H1 (cell line): Measurements from ENCODE around the gene GAMT. TPM values are rescaled to one million over a fixed set of nuclear protein-coding genes. Genes with fewer than 3 reads are reported as not detected.

ENCODE experiments used
- CTCF ChIA-PET: fragments of 300-600 bp; sonication (Branson Sonifier 250); formaldehyde crosslinking; loops from one replicate; lab custom pipeline; 2021; ENCODE audit not compliant: partially characterized antibody; lab: Charles Lee
- POLR2A ChIA-PET: fragments of 300-600 bp; sonication (Branson Sonifier 250); formaldehyde crosslinking; loops from one replicate; lab custom pipeline; 2021; ENCODE audit warnings: inconsistent platforms; ENCODE audit not compliant: partially characterized antibody; lab: Charles Lee
- DNase-seq, 2 experiments: peaks; one replicate each; pipeline versions ENCODE4 v3.0.0 to v3.0.0-alpha.2; 2010 to 2022; ENCODE audit warnings: low spot score in 2 of 2, low read depth in 1 of 2, mixed read lengths in 1 of 2
- FAIRE-seq: peaks from 2 replicates; lab custom pipeline; 2011; peaks lifted over from hg19 to GRCh38; lab: Jason Lieb, UNC
- H2AFZ ChIP-seq: 2 replicates; pipeline ENCODE4 v1.8.1; 2012; ENCODE audit warnings: low read length, inconsistent platforms
- H2AK5ac ChIP-seq: 2 replicates; pipeline ENCODE4 v1.6.1; 2013; ENCODE audit warnings: low read depth, low read length
- H2BK120ac ChIP-seq: replicated peaks from 2 replicates; pipeline ENCODE3; 2013; ENCODE audit warnings: low read depth, low read length, inconsistent platforms
- H2BK12ac ChIP-seq: 2 replicates; pipeline ENCODE4 v1.6.1; 2013; ENCODE audit warnings: low read depth, low read length
- H2BK15ac ChIP-seq: 2 replicates; pipeline ENCODE4 v1.6.1; 2013; ENCODE audit warnings: low read length
- H2BK20ac ChIP-seq: 2 replicates; pipeline ENCODE4 v1.6.1; 2013; ENCODE audit warnings: low read length
- H2BK5ac ChIP-seq: 2 replicates; pipeline ENCODE4 v1.6.1; 2013; ENCODE audit warnings: low read depth, low read length
- H3K14ac ChIP-seq: 2 replicates; pipeline ENCODE4 v1.6.1; 2013; ENCODE audit warnings: inconsistent platforms; ENCODE audit not compliant: insufficient read length
- H3K18ac ChIP-seq: 2 replicates; pipeline ENCODE4 v1.6.1; 2013; ENCODE audit warnings: low read length; ENCODE audit errors: extremely low read depth
- H3K23ac ChIP-seq: 2 replicates; pipeline ENCODE4 v1.6.1; 2013; ENCODE audit warnings: inconsistent platforms; ENCODE audit not compliant: insufficient read length
- H3K23me2 ChIP-seq: 2 replicates; pipeline ENCODE4 v1.6.1; 2013; ENCODE audit warnings: low read depth, low read length
- H3K27ac ChIP-seq: 2 replicates; pipeline ENCODE4 v1.6.1; 2011; ENCODE audit warnings: low read depth, low read length, inconsistent platforms
- H3K27me3 ChIP-seq, 4 experiments: replicated peaks in 1 of 4; 1 replicate in 1 of 4; 2 replicates in 3 of 4; pipeline versions ENCODE4 v1.6.1 to v1.8.1; 2011 to 2013; ENCODE audit warnings: low read length in 3 of 4, mild to moderate bottlenecking in 3 of 4, inconsistent platforms in 2 of 4, mixed read lengths in 2 of 4, moderate library complexity in 1 of 4; ENCODE audit not compliant: control insufficient read depth in 3 of 4, insufficient read depth in 3 of 4; ENCODE audit errors: extremely low read depth in 1 of 4
- H3K36me3 ChIP-seq, 4 experiments: 2 replicates each; pipeline versions ENCODE4 v1.6.1 to v1.8.1; 2011 to 2013; ENCODE audit warnings: mild to moderate bottlenecking in 4 of 4, low read length in 3 of 4, moderate library complexity in 2 of 4, control low read depth in 1 of 4, inconsistent platforms in 1 of 4; ENCODE audit not compliant: insufficient read depth in 4 of 4, control insufficient read depth in 2 of 4
- H3K4ac ChIP-seq: replicated peaks from 2 replicates; pipeline ENCODE3; 2013; ENCODE audit warnings: low read length, low read depth, mixed read lengths, inconsistent platforms; ENCODE audit not compliant: insufficient read length
- H3K4me1 ChIP-seq, 4 experiments: replicated peaks in 1 of 4; 1 replicate in 1 of 4; 2 replicates in 3 of 4; pipeline versions ENCODE4 v1.6.1 to v1.8.1; 2011 to 2013; ENCODE audit warnings: low read length in 3 of 4, inconsistent platforms in 2 of 4, mixed read lengths in 1 of 4; ENCODE audit not compliant: insufficient read depth in 4 of 4, control insufficient read depth in 3 of 4
- H3K4me2 ChIP-seq, 2 experiments: 2 replicates each; pipeline versions ENCODE4 v1.6.1 to v1.8.1; 2011 to 2013; ENCODE audit warnings: low read depth in 2 of 2, low read length in 2 of 2, control low read depth in 1 of 2, inconsistent platforms in 1 of 2, mild to moderate bottlenecking in 1 of 2; ENCODE audit not compliant: insufficient read depth in 1 of 2
- H3K4me3 ChIP-seq, 4 experiments: fragments of 200-600, 300-600 bp in 1 of 4; sonication (generic), shearing (Covaris generic), sonication (Bioruptor Twin) in 1 of 4; 2 replicates each; pipeline versions ENCODE4 v1.5.1 to v1.8.1; 2011 to 2016; ENCODE audit warnings: low read length in 4 of 4, low read depth in 3 of 4, control low read depth in 2 of 4, inconsistent platforms in 2 of 4, mild to moderate bottlenecking in 2 of 4, mixed read lengths in 1 of 4, moderate library complexity in 1 of 4; ENCODE audit not compliant: insufficient read depth in 2 of 4; ENCODE audit errors: extremely low read depth in 1 of 4
- H3K56ac ChIP-seq: replicated peaks from 2 replicates; pipeline ENCODE3; 2013; ENCODE audit warnings: low read depth, mild to moderate bottlenecking, mixed read lengths, low read length, inconsistent platforms; ENCODE audit not compliant: insufficient read length
- H3K79me1 ChIP-seq: 2 replicates; pipeline ENCODE4 v1.6.1; 2013; ENCODE audit warnings: low read depth, low read length, control low read depth
- H3K79me2 ChIP-seq, 2 experiments: 2 replicates each; pipeline versions ENCODE4 v1.6.1 to v1.8.1; 2012 to 2013; ENCODE audit warnings: low read length in 2 of 2, mild to moderate bottlenecking in 2 of 2, inconsistent platforms in 1 of 2; ENCODE audit not compliant: insufficient read depth in 2 of 2, control insufficient read depth in 1 of 2
- H3K9ac ChIP-seq, 4 experiments: replicated peaks in 1 of 4; 1 replicate in 1 of 4; 2 replicates in 3 of 4; pipeline versions ENCODE4 v1.6.1 to v1.8.1; 2011 to 2013; ENCODE audit warnings: low read depth in 3 of 4, low read length in 3 of 4, control low read depth in 2 of 4, mild to moderate bottlenecking in 2 of 4, moderate library complexity in 2 of 4, inconsistent platforms in 1 of 4; ENCODE audit errors: extremely low read depth in 1 of 4
- H3K9me3 ChIP-seq, 2 experiments: 2 replicates each; pipeline versions ENCODE4 v1.6.1 to v1.8.1; 2012 to 2013; ENCODE audit warnings: mild to moderate bottlenecking in 2 of 2, moderate library complexity in 2 of 2, control low read depth in 1 of 2, inconsistent platforms in 1 of 2, low read depth in 1 of 2, low read length in 1 of 2, mixed read lengths in 1 of 2; ENCODE audit not compliant: insufficient read depth in 2 of 2
- H4K20me1 ChIP-seq, 2 experiments: replicated peaks in 1 of 2; 2 replicates each; pipeline versions ENCODE3 to v1.8.1; 2011 to 2013; ENCODE audit warnings: inconsistent platforms in 2 of 2, low read length in 2 of 2, mild to moderate bottlenecking in 1 of 2; ENCODE audit not compliant: insufficient read depth in 2 of 2, control insufficient read depth in 1 of 2
- H4K5ac ChIP-seq: 2 replicates; pipeline ENCODE4 v1.6.1; 2013; ENCODE audit warnings: low read length, low read depth, mixed read lengths, inconsistent platforms; ENCODE audit not compliant: insufficient read length
- H4K8ac ChIP-seq: 2 replicates; pipeline ENCODE4 v1.8.0; 2013; ENCODE audit warnings: mild to moderate bottlenecking, moderate library complexity, low read length, inconsistent platforms; ENCODE audit not compliant: insufficient read depth; ENCODE audit errors: extremely low read depth
- H4K91ac ChIP-seq: replicated peaks from 2 replicates; pipeline ENCODE3; 2013; ENCODE audit warnings: low read length, mixed read lengths, inconsistent platforms; ENCODE audit not compliant: insufficient read length
- ASH2L ChIP-seq: fragments of 200-600, 300-600 bp; sonication (generic); IDR thresholded peaks from one replicate; pipeline ENCODE4 v1.7.1; 2017; ENCODE audit warnings: low read length
- CHD2 ChIP-seq: IDR thresholded peaks from 2 replicates; pipeline ENCODE4 v1.6.1; 2012; ENCODE audit warnings: low read length, improper control_type of control experiment
- HDAC2 ChIP-seq, 2 experiments: fragments of 300-600 bp in 1 of 2; sonication (generic) in 1 of 2; IDR thresholded peaks; 2 replicates each; pipeline ENCODE4 v1.6.1; 2011 to 2012; ENCODE audit warnings: low read depth in 2 of 2, low read length in 2 of 2, mild to moderate bottlenecking in 2 of 2, moderate library complexity in 2 of 2, borderline replicate concordance in 1 of 2, inconsistent platforms in 1 of 2
- KDM4A ChIP-seq: IDR thresholded peaks from one replicate; pipeline ENCODE4 v1.7.1; 2012; ENCODE audit warnings: low read depth, mild to moderate bottlenecking, moderate library complexity, low read length, inconsistent platforms; ENCODE audit not compliant: severe bottlenecking
- NRF1 ChIP-seq: IDR thresholded peaks from 2 replicates; pipeline ENCODE4 v1.6.1; 2011; ENCODE audit warnings: mild to moderate bottlenecking, low read depth, low read length, improper control_type of control experiment
- RAD21 ChIP-seq, 2 experiments: IDR thresholded peaks in 1 of 2; conservative IDR thresholded peaks in 1 of 2; 2 replicates each; pipeline ENCODE4 v1.6.1; 2011; ENCODE audit warnings: low read depth in 2 of 2, low read length in 2 of 2, improper control_type of control experiment in 1 of 2, inconsistent platforms in 1 of 2, mild to moderate bottlenecking in 1 of 2, moderate library complexity in 1 of 2
- RXRA ChIP-seq: IDR thresholded peaks from 2 replicates; pipeline ENCODE4 v1.6.1; 2011; ENCODE audit warnings: low read depth, mild to moderate bottlenecking, low read length, moderate library complexity; ENCODE audit not compliant: insufficient read depth
- SIN3A ChIP-seq, 2 experiments: IDR thresholded peaks in 1 of 2; conservative IDR thresholded peaks in 1 of 2; 2 replicates each; pipeline ENCODE4 v1.6.1; 2011 to 2012; ENCODE audit warnings: low read length in 2 of 2, improper control_type of control experiment in 1 of 2, low read depth in 1 of 2, mild to moderate bottlenecking in 1 of 2
- USF2 ChIP-seq: IDR thresholded peaks from 2 replicates; pipeline ENCODE4 v1.6.1; 2011; ENCODE audit warnings: low read length, improper control_type of control experiment
- WGBS, 2 experiments: shearing (Covaris generic) in 1 of 2; methylation state at CpG; one replicate each; pipeline versions ENCODE4 v1.1.6 to v1.1.7; 2013 to 2015; ENCODE audit warnings: low lambda C conversion rate in 2 of 2, mixed read lengths in 2 of 2, inconsistent platforms in 1 of 2, low coverage in 1 of 2, missing lambda C conversion rate in 1 of 2; ENCODE audit not compliant: insufficient replicate concordance in 2 of 2, insufficient coverage in 1 of 2, insufficient read length in 1 of 2; ENCODE audit errors: extremely low coverage in 1 of 2, missing lambda C conversion rate in 1 of 2; 5-methylcytosine and 5-hydroxymethylcytosine counted together
- polyA plus RNA-seq, 7 experiments: library from polyadenylated mRNA; depleted of rRNA in 3 of 7; stranded (reverse) in 5 of 7; unstranded in 2 of 7; fragments of >200 nt in 5 of 7; fragments of 200-250 nt in 2 of 7; gene quantifications; 1 replicate in 5 of 7; 2 replicates in 1 of 7; 4 replicates in 1 of 7; pipeline versions ENCODE4 v1.2.1 to v1.2.3, GENCODE V29; 2011 to 2013; ENCODE audit warnings: missing spikeins in 2 of 7, mixed read lengths in 2 of 7
- total RNA-seq: library from RNA; stranded (reverse); fragmentation: NEBNext Ultra II Directional; extraction: Animal tissue kit (Norgen Biotek cat#: 25700); gene quantifications from 2 replicates; pipeline ENCODE4 v1.2.1, GENCODE V29; 2021

Gene GAMT
- total and polyA plus RNA-seq, 2 of the 8 experiments (the other 6 are each of a cell fraction or from before 2014, with no cell fraction given): 17.2 to 35.6 TPM

DNA sequence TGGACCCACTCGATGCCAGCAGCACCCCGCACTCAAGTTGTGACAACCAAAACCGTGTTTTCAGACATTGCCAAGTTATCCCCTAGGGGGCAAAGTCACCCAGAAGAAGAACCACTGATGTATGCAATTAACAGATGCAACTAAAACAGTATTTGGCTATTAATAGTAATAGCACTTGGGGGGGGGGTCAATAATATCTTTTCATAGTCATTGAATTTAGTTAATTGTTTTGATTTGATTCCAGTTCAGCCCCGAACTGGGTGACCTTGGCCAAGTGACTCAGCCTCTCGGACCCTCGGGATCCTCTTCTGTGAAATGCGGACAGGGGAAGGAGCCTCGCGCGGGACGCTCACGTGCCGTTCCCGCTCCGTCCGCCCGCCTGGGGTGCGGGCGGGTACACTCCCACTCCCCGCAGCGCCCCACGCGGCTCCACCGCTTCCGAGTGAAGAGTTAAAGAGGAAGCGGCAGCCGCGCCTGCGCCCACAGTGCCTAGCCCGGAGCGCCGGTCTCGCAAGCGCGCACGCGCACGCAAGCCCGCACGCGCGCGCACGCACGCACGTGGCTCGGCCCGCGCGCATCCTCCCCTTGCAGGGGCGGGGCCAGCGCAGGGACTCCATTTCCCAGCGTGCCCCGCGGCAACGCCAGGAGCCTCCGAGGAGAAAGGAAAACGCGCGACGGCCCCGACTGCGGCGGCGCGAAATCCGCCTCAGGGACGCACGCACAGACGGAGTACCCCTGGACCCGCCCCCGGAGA is 5.6 kb upstream of the GAMT start:
- no peak for FAIRE-seq
- peak overlapping the region in 3 of 4 experiments; percentile 6 to 42 (median 39); a peak in 2 of 7 replicates for H3K9ac ChIP-seq
- TF ChIP-seq USF2 (peak; percentile 15; the same call in 1 of the 2 replicates), ASH2L (peak; percentile 73), NRF1 (peak; percentile 46), HDAC2 (IDR thresholded peaks at IDR 0.05; ENCODE audit: borderline replicate concordance in 1 of 2, low read depth in 2 of 2, low read length in 2 of 2) (peak; percentile 56 to 86; a peak in 3 of 4 replicates), KDM4A (peak; percentile 53), CHD2 (no peak), RXRA (no peak), SIN3A (conservative IDR thresholded peaks at IDR 0.05 in 1 of 2, IDR thresholded peaks at IDR 0.05 in 1 of 2; ENCODE audit: low read depth in 1 of 2, low read length in 2 of 2) (peak; percentile 53 to 67; a peak in 1 of 4 replicates), RAD21 (IDR thresholded peaks at IDR 0.05 in 1 of 2, conservative IDR thresholded peaks at IDR 0.05 in 1 of 2; ENCODE audit: low read depth in 2 of 2, low read length in 2 of 2) (peak; percentile 23 to 40; a peak in 3 of 4 replicates)

More for the DNA sequence above, 5.6 kb upstream of the GAMT start:
- Histone ChIP-seq H3K79me2 (peaks cover 40 to 42% of the 10 kb centered on the region in 2 experiments), H2BK20ac (no peak overlapping the region), H3K9me3 (no peaks in the 10 kb centered on the region), H2BK120ac (no peak overlapping the region), H3K56ac (peak overlapping the region; percentile 40), H3K79me1 (peaks cover 8% of the 10 kb centered on the region; the same call in 1 of the 2 replicates), H3K18ac (peak overlapping the region; percentile 83; the same call in 1 of the 2 replicates), H4K91ac (no peak overlapping the region), H4K20me1 (peaks cover 33 to 35% of the 10 kb centered on the region in 2 experiments), H3K4me2 (peak overlapping the region; percentile 61 to 66), H3K23me2 (peaks cover 10% of the 10 kb centered on the region; the same call in 1 of the 2 replicates), H2AFZ (no peak overlapping the region), H3K14ac (no peak overlapping the region), H2BK12ac (no peak overlapping the region), H3K4me1 (peaks cover 2 to 26% (median 17%) of the 10 kb centered on the region in 4 experiments; a peak in 6 of 7 replicates), H3K4me3 (peak overlapping the region; percentile 49 to 71 (median 64)), H3K27ac (0 out of 2 replicates have a peak overlapping the region, but pooled peaks have one; percentile 26), H3K4ac (peak overlapping the region; percentile 92), H3K36me3 (peaks cover 0 to 3% (median 0%) of the 10 kb centered on the region in 4 experiments; a peak in 3 of 8 replicates), H3K27me3 (peaks cover 0 to 2% (median 0%) of the 10 kb centered on the region in 4 experiments; a peak in 2 of 7 replicates), H2BK5ac (peak overlapping the region; percentile 78; the same call in 1 of the 2 replicates), H2BK15ac (no peak overlapping the region), H4K8ac (peak overlapping the region; percentile 75), H2AK5ac (no peak overlapping the region), H4K5ac (peak overlapping the region; percentile 64), H3K23ac (no peak overlapping the region)
- 3% methylated on average over 38 of the region's 72 CpGs; no CpG with 5 or more reads in 1 of the 2 experiments for WGBS, 2 experiments
- CTCF ChIA-PET: no interaction called here
- POLR2A ChIA-PET: no interaction called here
- DNase-seq: peak; percentile 91 to 99
